Measurements from ENCODE around the gene FRY. TPM values are rescaled to one million over a fixed set of nuclear protein-coding genes. Genes with fewer than 3 reads are reported as not detected.

The FRY gene
- total and polyA plus RNA-seq, 2 donors (not counting 1 experiment from before 2014, with no cell fraction given) = 2.3 to 6.3 TPM

- ATAC-seq (ENCODE audit: low read depth) = no peak
- Histone ChIP-seq H3K9me3 (ENCODE audit: control extremely low read depth in 1 of 3, control insufficient read depth in 2 of 3, insufficient read depth in 1 of 3, low read length in 2 of 3) (no peaks in the 10 kb centered on the region), H3K27me3 (replicated peaks in 1 of 4; ENCODE audit: control extremely low read depth in 1 of 4, control insufficient read depth in 3 of 4, insufficient read depth in 4 of 4, low read length in 3 of 4) (no peaks in the 10 kb centered on the region), H3K36me3 (replicated peaks in 1 of 2; ENCODE audit: control extremely low read depth in 1 of 2, control insufficient read depth in 1 of 2, extremely low read depth in 1 of 2, insufficient read depth in 2 of 2, low read length in 1 of 2) (no peaks in the 10 kb centered on the region), H3K27ac (ENCODE audit: low read length in 2 of 2) (no peak overlapping the region), H3K4me1 (ENCODE audit: control insufficient read depth in 2 of 2, insufficient read depth in 2 of 2, low read length in 2 of 2) (no peaks in the 10 kb centered on the region), H3K79me2 (ENCODE audit: control insufficient read depth, insufficient read depth, low read length) (no peaks in the 10 kb centered on the region), H3K4me3 (ENCODE audit: control extremely low read depth in 1 of 5, extremely low read depth in 1 of 5, insufficient read depth in 1 of 5, low read depth in 2 of 5, low read length in 4 of 5) (no peak overlapping the region), H3K4me2 (replicated peaks; ENCODE audit: low read depth, low read length, poor library complexity, severe bottlenecking) (no peak overlapping the region), H2AFZ (ENCODE audit: insufficient read depth, low read depth, low read length, poor library complexity, severe bottlenecking) (no peak overlapping the region), H4K20me1 (ENCODE audit: control insufficient read depth, insufficient read depth, low read length, poor library complexity, severe bottlenecking) (no peaks in the 10 kb centered on the region), H3K9ac (ENCODE audit: low read length) (no peak overlapping the region)
- no peak for TF ChIP-seq CTCF (IDR thresholded peaks at IDR 0.05)
- Mint-ChIP-seq H3K9me3 (ENCODE audit: insufficient read depth) (no peaks in the 10 kb centered on the region), H3K27ac (no peak overlapping the region), H3K4me3 (no peak overlapping the region), H3K4me1 (no peaks in the 10 kb centered on the region), H3K27me3 (no peaks in the 10 kb centered on the region)
- ChIA-PET CTCF (interaction anchor here (1.4 kb wide), 1 partner anchor 97 kb away, joined by 3 read pairs; no protein-coding TSS in a partner anchor), POLR2A (no interaction called here)
- DNase-seq = no peak
- intact Hi-C loops (cut with micrococcal nuclease) = no loop called here
- WGBS (ENCODE audit: insufficient coverage) = no CpG with 5 or more reads among the region's 1 CpG
Observed at GRCh38 chr13:32150239-32150638, 118.7 kb downstream of the FRY start.

- Mint-ChIP-seq H3K27ac (no peak overlapping the region), H3K27me3 (no peaks in the 10 kb centered on the region), H3K9me3 (ENCODE audit: insufficient read depth) (no peaks in the 10 kb centered on the region), H3K4me3 (no peak overlapping the region), H3K4me1 (no peaks in the 10 kb centered on the region)
- Histone ChIP-seq H3K9me3 (ENCODE audit: control extremely low read depth in 1 of 3, control insufficient read depth in 2 of 3, insufficient read depth in 1 of 3, low read length in 2 of 3) (no peaks in the 10 kb centered on the region), H3K27me3 (replicated peaks in 1 of 4; ENCODE audit: control extremely low read depth in 1 of 4, control insufficient read depth in 3 of 4, insufficient read depth in 4 of 4, low read length in 3 of 4) (no peaks in the 10 kb centered on the region), H3K36me3 (replicated peaks in 1 of 2; ENCODE audit: control extremely low read depth in 1 of 2, control insufficient read depth in 1 of 2, extremely low read depth in 1 of 2, insufficient read depth in 2 of 2, low read length in 1 of 2) (no peaks in the 10 kb centered on the region), H3K27ac (ENCODE audit: low read length in 2 of 2) (no peak overlapping the region), H3K79me2 (ENCODE audit: control insufficient read depth, insufficient read depth, low read length) (no peaks in the 10 kb centered on the region), H3K9ac (ENCODE audit: low read length) (no peak overlapping the region), H3K4me1 (ENCODE audit: control insufficient read depth in 2 of 2, insufficient read depth in 2 of 2, low read length in 2 of 2) (no peaks in the 10 kb centered on the region), H3K4me3 (ENCODE audit: control extremely low read depth in 1 of 5, extremely low read depth in 1 of 5, insufficient read depth in 1 of 5, low read depth in 2 of 5, low read length in 4 of 5) (no peak overlapping the region), H2AFZ (ENCODE audit: insufficient read depth, low read depth, low read length, poor library complexity, severe bottlenecking) (no peak overlapping the region), H3K4me2 (replicated peaks; ENCODE audit: low read depth, low read length, poor library complexity, severe bottlenecking) (no peak overlapping the region), H4K20me1 (ENCODE audit: control insufficient read depth, insufficient read depth, low read length, poor library complexity, severe bottlenecking) (no peaks in the 10 kb centered on the region)
- DNase-seq (no peak), ATAC-seq (ENCODE audit: low read depth) (no peak)
- ChIA-PET CTCF (interaction anchor here (0.8 to 1.4 kb wide), 2 partner anchors 15 to 96 kb away, joined by 3 read pairs; no protein-coding TSS in a partner anchor), POLR2A (no interaction called here)
- intact Hi-C loops (cut with micrococcal nuclease) = no loop called here
- 0% methylated on average over 1 of the region's 1 CpG for WGBS (ENCODE audit: insufficient coverage)
- TF ChIP-seq EZH2 (IDR thresholded peaks at IDR 0.05; ENCODE audit: borderline replicate concordance, insufficient read depth, low read depth, low read length, poor library complexity, severe bottlenecking) = no peak
- TF ChIP-seq CTCF (IDR thresholded peaks at IDR 0.05) = no peak
Observed at GRCh38 chr13:32150794-32151193, 119.2 kb downstream of the FRY start.

Measured in B cell (primary cell).